ES-I3 (cell line): ENCODE data around the gene OASL.

Source experiments
- H3K36me3 ChIP-seq: 2 replicates; pipeline ENCODE4 v1.6.1; 2013; ENCODE audit warnings: mild to moderate bottlenecking, low read length, control low read depth, moderate library complexity; ENCODE audit not compliant: insufficient read depth
- H3K4me1 ChIP-seq: 2 replicates; pipeline ENCODE4 v1.6.1; 2013; ENCODE audit warnings: mild to moderate bottlenecking, control low read depth, low read length; ENCODE audit not compliant: insufficient read depth
- H3K9ac ChIP-seq: 2 replicates; pipeline ENCODE4 v1.6.1; 2013; ENCODE audit warnings: low read depth, mild to moderate bottlenecking, low read length, moderate library complexity
- H3K9me3 ChIP-seq: 2 replicates; pipeline ENCODE4 v1.6.1; 2013; ENCODE audit warnings: mild to moderate bottlenecking, low read length, moderate library complexity; ENCODE audit not compliant: control insufficient read depth, insufficient read depth

Gene OASL

GRCh38 chr12:120979862-120980696, 59.0 kb downstream of the OASL start:
- H3K9ac ChIP-seq = no peak overlapping the region
- H3K36me3 ChIP-seq = no peaks in the 10 kb centered on the region
- H3K9me3 ChIP-seq = no peaks in the 10 kb centered on the region
- H3K4me1 ChIP-seq = peaks cover 6% of the 10 kb centered on the region; the same call in 1 of the 2 replicates

- peaks cover 5% of the 10 kb centered on the region; the same call in 1 of the 2 replicates for H3K4me1 ChIP-seq
- H3K9me3 ChIP-seq = no peaks in the 10 kb centered on the region
- no peaks in the 10 kb centered on the region for H3K36me3 ChIP-seq
- H3K9ac ChIP-seq = no peak overlapping the region
These were observed 59.7 kb downstream of the OASL start for GRCh38 chr12:120979220-120979861.

- H3K4me1 ChIP-seq = no peaks in the 10 kb centered on the region; the same call in 1 of the 2 replicates
- no peaks in the 10 kb centered on the region for H3K9me3 ChIP-seq
- H3K9ac ChIP-seq = no peak within 1 kb of the TSS
- H3K36me3 ChIP-seq = no peaks in the 10 kb centered on the region
These were observed 60.5 kb downstream of the OASL start, which contains the start of gene HNF1A for GRCh38 chr12:120978296-120979219. Gene HNF1A (plus strand): TSS chr12:120978543. CDS start chr12:120978769, 226 bp downstream.

GRCh38 chr12:120977531-120978295, 61.3 kb downstream of the OASL start:
- Histone ChIP-seq H3K9me3 (no peaks in the 10 kb centered on the region), H3K9ac (no peak overlapping the region), H3K4me1 (no peaks in the 10 kb centered on the region; the same call in 1 of the 2 replicates), H3K36me3 (no peaks in the 10 kb centered on the region)

GRCh38 chr12:120972870-120973543, 66.0 kb downstream of the OASL start:
- H3K9ac ChIP-seq = no peak overlapping the region
- H3K9me3 ChIP-seq = no peaks in the 10 kb centered on the region
- H3K36me3 ChIP-seq = no peaks in the 10 kb centered on the region
- H3K4me1 ChIP-seq = no peaks in the 10 kb centered on the region; the same call in 1 of the 2 replicates

GRCh38 chr12:120971299-120972180, 67.5 kb downstream of the OASL start:
- H3K4me1 ChIP-seq = no peaks in the 10 kb centered on the region; the same call in 1 of the 2 replicates
- H3K9ac ChIP-seq = no peak overlapping the region
- H3K9me3 ChIP-seq = no peaks in the 10 kb centered on the region
- no peaks in the 10 kb centered on the region for H3K36me3 ChIP-seq

- no peaks in the 10 kb centered on the region for H3K36me3 ChIP-seq
- H3K9me3 ChIP-seq = no peaks in the 10 kb centered on the region
- H3K4me1 ChIP-seq = no peaks in the 10 kb centered on the region; the same call in 1 of the 2 replicates
- H3K9ac ChIP-seq = no peak overlapping the region
These were observed 68.7 kb downstream of the OASL start for GRCh38 chr12:120970310-120970709.
